H9 (cell line): ENCODE results near the gene B4GALT1. TPM values are rescaled to one million over a fixed set of nuclear protein-coding genes. Genes with fewer than 3 reads are reported as not detected.

Experiments
- DNase-seq: peaks from one replicate; pipeline ENCODE4 v3.0.0-alpha.2; 2017
- H2AFZ ChIP-seq: one replicate; pipeline ENCODE4 v1.6.1; 2013; ENCODE audit warnings: mild to moderate bottlenecking, low read length, control low read depth, moderate library complexity
- H2AK5ac ChIP-seq: 2 replicates; pipeline ENCODE4 v1.6.1; 2013; ENCODE audit warnings: low read length, control low read depth, mixed read lengths; ENCODE audit not compliant: insufficient read length
- H2BK120ac ChIP-seq: one replicate; pipeline ENCODE4 v1.6.1; 2013; ENCODE audit warnings: low read depth, mild to moderate bottlenecking, low read length, control low read depth, inconsistent platforms; ENCODE audit not compliant: poor library complexity, severe bottlenecking
- H2BK12ac ChIP-seq: 2 replicates; pipeline ENCODE4 v1.6.1; 2013; ENCODE audit warnings: low read length, control low read depth, mixed read lengths, low read depth; ENCODE audit not compliant: insufficient read length
- H2BK15ac ChIP-seq: 2 replicates; pipeline ENCODE4 v1.6.1; 2013; ENCODE audit warnings: low read depth, low read length, control low read depth
- H2BK20ac ChIP-seq: one replicate; pipeline ENCODE4 v1.6.1; 2013; ENCODE audit warnings: low read depth, mild to moderate bottlenecking, low read length, control low read depth, inconsistent platforms; ENCODE audit not compliant: poor library complexity, severe bottlenecking
- H2BK5ac ChIP-seq: 2 replicates; pipeline ENCODE4 v1.6.1; 2013; ENCODE audit warnings: low read length, control low read depth, mixed read lengths; ENCODE audit not compliant: insufficient read length
- H3K14ac ChIP-seq: 2 replicates; pipeline ENCODE4 v1.6.1; 2013; ENCODE audit warnings: low read length, control low read depth; ENCODE audit not compliant: insufficient read depth
- H3K18ac ChIP-seq: 2 replicates; pipeline ENCODE4 v1.6.1; 2013; ENCODE audit warnings: low read depth, mild to moderate bottlenecking, mixed read lengths, low read length, control low read depth; ENCODE audit not compliant: insufficient read length
- H3K23ac ChIP-seq: 2 replicates; pipeline ENCODE4 v1.6.1; 2013; ENCODE audit warnings: low read length, control low read depth, mixed read lengths, low read depth; ENCODE audit not compliant: insufficient read length
- H3K23me2 ChIP-seq: 2 replicates; pipeline ENCODE4 v1.6.1; 2013; ENCODE audit warnings: low read depth, mild to moderate bottlenecking, mixed read lengths, low read length, control low read depth; ENCODE audit not compliant: insufficient read length, poor library complexity, severe bottlenecking
- H3K27ac ChIP-seq: 2 replicates; pipeline ENCODE4 v1.5.1; 2013; ENCODE audit warnings: low read length, control low read depth, mixed read lengths, low read depth; ENCODE audit not compliant: insufficient read length
- H3K27me3 ChIP-seq: 2 replicates; pipeline ENCODE4 v1.6.1; 2013; ENCODE audit warnings: low read length, control low read depth, inconsistent platforms; ENCODE audit not compliant: insufficient read depth
- H3K4ac ChIP-seq: 2 replicates; pipeline ENCODE4 v1.6.1; 2013; ENCODE audit warnings: low read depth, mild to moderate bottlenecking, control low read depth, inconsistent platforms, low read length, moderate library complexity
- H3K4me1 ChIP-seq: 2 replicates; pipeline ENCODE4 v1.6.1; 2013; ENCODE audit warnings: low read length, control low read depth, inconsistent platforms; ENCODE audit not compliant: insufficient read depth
- H3K4me2 ChIP-seq: 2 replicates; pipeline ENCODE4 v1.6.1; 2013; ENCODE audit warnings: low read length, control low read depth, mixed read lengths; ENCODE audit not compliant: insufficient read length, insufficient read depth
- H3K56ac ChIP-seq: 2 replicates; pipeline ENCODE4 v1.6.1; 2013; ENCODE audit warnings: low read depth, mild to moderate bottlenecking, mixed read lengths, low read length, control low read depth; ENCODE audit not compliant: insufficient read length
- H3K79me1 ChIP-seq: 2 replicates; pipeline ENCODE4 v1.6.1; 2013; ENCODE audit warnings: low read depth, mild to moderate bottlenecking, moderate library complexity, low read length, control low read depth, inconsistent platforms; ENCODE audit not compliant: insufficient read depth, poor library complexity, severe bottlenecking
- H3K79me2 ChIP-seq: 2 replicates; pipeline ENCODE4 v1.6.1; 2013; ENCODE audit warnings: low read length, control low read depth, inconsistent platforms; ENCODE audit not compliant: insufficient read depth
- H3K9ac ChIP-seq: 2 replicates; pipeline ENCODE4 v1.6.1; 2013; ENCODE audit warnings: low read length, control low read depth, mixed read lengths; ENCODE audit not compliant: insufficient read length; ENCODE audit errors: extremely low read depth
- H3K9me3 ChIP-seq: one replicate; pipeline ENCODE4 v1.6.1; 2013; ENCODE audit warnings: low read depth, low read length, inconsistent platforms; ENCODE audit not compliant: control insufficient read depth
- H3T11ph ChIP-seq: one replicate; pipeline ENCODE4 v1.6.1; 2013; ENCODE audit warnings: mild to moderate bottlenecking, low read length, control low read depth, inconsistent platforms
- H4K20me1 ChIP-seq: one replicate; pipeline ENCODE4 v1.6.1; 2013; ENCODE audit not compliant: control insufficient read depth, insufficient read length, insufficient read depth
- H4K5ac ChIP-seq: 2 replicates; pipeline ENCODE4 v1.6.1; 2013; ENCODE audit warnings: low read depth, mild to moderate bottlenecking, mixed read lengths, low read length, control low read depth; ENCODE audit not compliant: insufficient read length
- H4K8ac ChIP-seq: replicated peaks from 2 replicates; pipeline ENCODE4 v1.6.1; 2013; ENCODE audit warnings: low read length, control low read depth, mixed read lengths, low read depth; ENCODE audit not compliant: insufficient read length
- H4K91ac ChIP-seq: 2 replicates; pipeline ENCODE4 v1.6.1; 2013; ENCODE audit warnings: low read depth, mild to moderate bottlenecking, moderate library complexity, mixed read lengths, low read length, control low read depth; ENCODE audit not compliant: insufficient read length
- H3K27ac Mint-ChIP-seq, 3 experiments: 2 replicates in 2 of 3; 3 replicates in 1 of 3; pipeline ENCODE4 v1.8.0; 2020 to 2021; ENCODE audit warnings: mixed read lengths in 3 of 3, mild to moderate bottlenecking in 1 of 3, moderate library complexity in 1 of 3
- H3K27me3 Mint-ChIP-seq: 2 replicates; pipeline ENCODE4 v1.8.0; 2021; ENCODE audit warnings: low read depth, mild to moderate bottlenecking, moderate library complexity, mixed read lengths
- H3K36me3 Mint-ChIP-seq, 3 experiments: 2 replicates in 2 of 3; 3 replicates in 1 of 3; pipeline ENCODE4 v1.8.0; 2020 to 2021; ENCODE audit warnings: low read depth in 3 of 3, mixed read lengths in 3 of 3; ENCODE audit not compliant: insufficient read depth in 1 of 3
- H3K4me1 Mint-ChIP-seq, 2 experiments: 2 replicates each; pipeline ENCODE4 v1.8.0; 2020; ENCODE audit warnings: mixed read lengths in 2 of 2
- H3K4me3 Mint-ChIP-seq, 2 experiments: 2 replicates in 1 of 2; 3 replicates in 1 of 2; pipeline ENCODE4 v1.8.0; 2020 to 2021; ENCODE audit warnings: mild to moderate bottlenecking in 2 of 2, mixed read lengths in 2 of 2, moderate library complexity in 1 of 2
- H3K9me3 Mint-ChIP-seq, 2 experiments: 2 replicates in 1 of 2; 3 replicates in 1 of 2; pipeline ENCODE4 v1.8.0; 2020; ENCODE audit warnings: mild to moderate bottlenecking in 2 of 2, mixed read lengths in 2 of 2, moderate library complexity in 1 of 2
- CTCF ChIP-seq: fragments of 200-600 bp; sonication (generic); conservative IDR thresholded peaks from 3 replicates; pipeline ENCODE4 v1.8.0; 2021; ENCODE audit warnings: antibody characterized with exemption, mild to moderate bottlenecking
- WGBS: extraction: QIAGEN DNeasy Blood & Tissue Kit; methylation state at CpG from one replicate; pipeline ENCODE4 v1.1.7; 2013; ENCODE audit warnings: missing lambda C conversion rate, low lambda C conversion rate, mixed read lengths; ENCODE audit not compliant: insufficient read length; ENCODE audit errors: extremely low coverage; 5-methylcytosine and 5-hydroxymethylcytosine counted together
- total RNA-seq: library from RNA; stranded (reverse); gene quantifications from 2 replicates; pipeline ENCODE4 v1.2.1, GENCODE V29; 2021

B4GALT1 gene
- total RNA-seq, 1 experiment from 2014 or later: 15.3 TPM

- H3K27me3 Mint-ChIP-seq: peaks cover 6% of the 10 kb centered on the region
- no peaks in the 10 kb centered on the region for H3K36me3 Mint-ChIP-seq
- Histone ChIP-seq H3K9me3 (no peaks in the 10 kb centered on the region), H3K79me1 (no peaks in the 10 kb centered on the region), H3K23me2 (no peaks in the 10 kb centered on the region), H2AFZ (no peak overlapping the region), H4K91ac (no peak overlapping the region), H2BK5ac (no peak overlapping the region), H4K20me1 (no peaks in the 10 kb centered on the region), H2BK20ac (no peak overlapping the region), H3K23ac (no peak overlapping the region), H4K5ac (no peak overlapping the region), H3K9ac (no peak overlapping the region), H2BK15ac (no peak overlapping the region), H3K4me1 (0 out of 2 replicates have a peak, but pooled peaks cover 4% of the 10 kb centered on the region), H3K4me2 (no peak overlapping the region), H4K8ac (no peak overlapping the region), H3T11ph (no peak overlapping the region), H2BK120ac (no peak overlapping the region), H3K56ac (no peak overlapping the region), H2AK5ac (no peak overlapping the region), H3K27me3 (no peaks in the 10 kb centered on the region), H3K18ac (no peak overlapping the region), H3K79me2 (no peaks in the 10 kb centered on the region), H3K14ac (no peak overlapping the region), H3K27ac (no peak overlapping the region), H3K4ac (no peak overlapping the region), H2BK12ac (no peak overlapping the region)
- H3K4me3 Mint-ChIP-seq: no peak overlapping the region
- no peak overlapping the region for H3K27ac Mint-ChIP-seq
- no peaks in the 10 kb centered on the region; a peak in 1 of 5 replicates for H3K9me3 Mint-ChIP-seq
- DNase-seq: no peak
- WGBS: no CpG with 5 or more reads among the region's 8 CpGs
- peaks cover 0 to 3% of the 10 kb centered on the region in 2 experiments; a peak in 2 of 4 replicates for H3K4me1 Mint-ChIP-seq
- TF ChIP-seq CTCF: no peak
These were observed 13.5 kb upstream of the B4GALT1 start for GRCh38 chr9:33180526-33181184.
